ENCODE results near the gene KDELR3.

DNA sequence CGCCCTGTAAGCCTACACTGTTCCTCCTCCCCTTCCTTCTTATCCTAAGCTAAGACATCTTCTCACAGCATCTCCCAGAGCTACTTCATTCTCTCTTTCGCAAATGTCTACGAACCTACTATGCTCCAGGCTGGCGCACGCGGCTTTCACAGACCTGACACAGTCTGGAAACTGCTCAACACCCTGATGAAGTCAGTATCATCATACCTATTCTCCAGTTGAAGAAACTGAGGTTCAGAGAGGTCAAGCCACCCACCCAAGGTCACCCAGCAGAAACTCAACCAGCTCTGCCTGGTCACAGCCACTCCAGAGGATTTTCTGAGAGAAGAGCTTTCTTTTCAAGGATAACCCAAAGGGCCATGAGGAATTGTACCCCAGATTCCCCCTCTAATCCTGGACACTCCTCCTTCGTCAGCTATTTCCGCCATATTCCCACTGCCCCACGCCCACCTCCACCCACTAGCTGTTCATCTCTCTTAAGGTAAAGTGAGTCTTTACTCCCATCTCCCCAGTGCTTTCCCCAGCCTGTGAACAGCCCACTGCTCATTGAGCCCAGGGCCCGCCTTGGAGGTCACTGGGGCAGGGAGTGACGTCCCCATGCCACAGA is 14.7 kb upstream of the KDELR3 start:
- TF ChIP-seq, protein P1, sequence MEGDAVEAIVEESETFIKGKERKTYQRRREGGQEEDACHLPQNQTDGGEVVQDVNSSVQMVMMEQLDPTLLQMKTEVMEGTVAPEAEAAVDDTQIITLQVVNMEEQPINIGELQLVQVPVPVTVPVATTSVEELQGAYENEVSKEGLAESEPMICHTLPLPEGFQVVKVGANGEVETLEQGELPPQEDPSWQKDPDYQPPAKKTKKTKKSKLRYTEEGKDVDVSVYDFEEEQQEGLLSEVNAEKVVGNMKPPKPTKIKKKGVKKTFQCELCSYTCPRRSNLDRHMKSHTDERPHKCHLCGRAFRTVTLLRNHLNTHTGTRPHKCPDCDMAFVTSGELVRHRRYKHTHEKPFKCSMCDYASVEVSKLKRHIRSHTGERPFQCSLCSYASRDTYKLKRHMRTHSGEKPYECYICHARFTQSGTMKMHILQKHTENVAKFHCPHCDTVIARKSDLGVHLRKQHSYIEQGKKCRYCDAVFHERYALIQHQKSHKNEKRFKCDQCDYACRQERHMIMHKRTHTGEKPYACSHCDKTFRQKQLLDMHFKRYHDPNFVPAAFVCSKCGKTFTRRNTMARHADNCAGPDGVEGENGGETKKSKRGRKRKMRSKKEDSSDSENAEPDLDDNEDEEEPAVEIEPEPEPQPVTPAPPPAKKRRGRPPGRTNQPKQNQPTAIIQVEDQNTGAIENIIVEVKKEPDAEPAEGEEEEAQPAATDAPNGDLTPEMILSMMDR (IDR thresholded peaks at IDR 0.05): no peak
- no peak for TF ChIP-seq POLR2A (IDR thresholded peaks at IDR 0.05)

Measured in gastroesophageal sphincter (tissue), 3 donors.